Measurements from ENCODE around the gene VAC14.

- TF ChIP-seq POLR2AphosphoS5 (IDR thresholded peaks at IDR 0.05; ENCODE audit: low read depth, low read length) (no peak), POLR2A (IDR thresholded peaks at IDR 0.05; ENCODE audit: low read depth, low read length) (no peak), TAF1 (IDR thresholded peaks at IDR 0.05; ENCODE audit: low read depth, low read length) (no peak)
Measured at GRCh38 chr16:70644763-70645597, 156.0 kb downstream of the VAC14 start.

Data from GM12891 (cell line).